ENCODE measurements around the gene SPSB1.

The SPSB1 gene

GRCh38 chr1:9346566-9346965 is 53.9 kb downstream of the SPSB1 start:
- no peak for DNase-seq

GRCh38 chr1:9347095-9347850 is 54.6 kb downstream of the SPSB1 start:
- no peak for DNase-seq

GRCh38 chr1:9349331-9349851 is 56.7 kb downstream of the SPSB1 start:
- DNase-seq, result no peak

- no peak for DNase-seq
These were observed 57.6 kb downstream of the SPSB1 start for GRCh38 chr1:9350013-9350908.

- DNase-seq, result no peak
These were observed 58.3 kb downstream of the SPSB1 start for GRCh38 chr1:9350960-9351359.

GRCh38 chr1:9351654-9352271 is 59.1 kb downstream of the SPSB1 start:
- DNase-seq, result no peak

GRCh38 chr1:9352377-9353134 is 59.9 kb downstream of the SPSB1 start:
- DNase-seq, result no peak

- no peak for DNase-seq
These were observed 62.8 kb downstream of the SPSB1 start for GRCh38 chr1:9355503-9355902.

- no peak for DNase-seq
These were observed 63.3 kb downstream of the SPSB1 start for GRCh38 chr1:9356021-9356420.

GRCh38 chr1:9356829-9357466 is 64.3 kb downstream of the SPSB1 start:
- no peak for DNase-seq

- DNase-seq, result no peak
These were observed 65.3 kb downstream of the SPSB1 start for GRCh38 chr1:9357958-9358357.

GRCh38 chr1:9360371-9361064 is 67.8 kb downstream of the SPSB1 start:
- no peak for DNase-seq

- no peak for DNase-seq
These were observed 69.1 kb downstream of the SPSB1 start for GRCh38 chr1:9361630-9362260.

- DNase-seq, result no peak
These were observed 69.8 kb downstream of the SPSB1 start for GRCh38 chr1:9362488-9362887.

GRCh38 chr1:9363061-9363471 is 70.4 kb downstream of the SPSB1 start:
- no peak for DNase-seq

- no peak for DNase-seq
These were observed 73.6 kb downstream of the SPSB1 start for GRCh38 chr1:9366298-9366697.

- DNase-seq, result no peak
These were observed 74.5 kb downstream of the SPSB1 start for GRCh38 chr1:9366943-9367780.

- DNase-seq, result no peak
These were observed 75.1 kb downstream of the SPSB1 start for GRCh38 chr1:9367806-9368205.

- DNase-seq, result no peak
These were observed 75.7 kb downstream of the SPSB1 start for GRCh38 chr1:9368356-9368755.

All from T-helper 2 cell (primary cell).